ENCODE measurements around the gene SIDT2.

Gene SIDT2

GRCh38 chr11:117189941-117190544 lies 11.5 kb downstream of the SIDT2 start:
- DNase-seq: no peak

- DNase-seq: no peak
These were observed 13.3 kb downstream of the SIDT2 start for GRCh38 chr11:117191680-117192400.

GRCh38 chr11:117192401-117192875 lies 13.9 kb downstream of the SIDT2 start:
- DNase-seq: no peak

- no peak for DNase-seq
These were observed 14.8 kb downstream of the SIDT2 start for GRCh38 chr11:117193130-117194020.

- DNase-seq: no peak
These were observed 15.7 kb downstream of the SIDT2 start for GRCh38 chr11:117194267-117194666.

- DNase-seq: no peak
These were observed 16.7 kb downstream of the SIDT2 start for GRCh38 chr11:117195258-117195657.

GRCh38 chr11:117195761-117196160 lies 17.2 kb downstream of the SIDT2 start:
- no peak for DNase-seq

- no peak for DNase-seq
These were observed 18.5 kb downstream of the SIDT2 start for GRCh38 chr11:117197006-117197405.

- no peak for DNase-seq
These were observed 19.2 kb downstream of the SIDT2 start for GRCh38 chr11:117197516-117198456.

GRCh38 chr11:117198613-117199012 lies 20.1 kb downstream of the SIDT2 start:
- no peak for DNase-seq

GRCh38 chr11:117199053-117199915 lies 20.7 kb downstream of the SIDT2 start, which contains the start of gene TAGLN:
TAGLN (plus strand) TSS chr11:117199370; CDS start chr11:117203014, 3,644 bp downstream.
- DNase-seq: no peak

- no peak for DNase-seq
These were observed 21.6 kb downstream of the SIDT2 start for GRCh38 chr11:117199916-117200812.

GRCh38 chr11:117200813-117201657 lies 22.5 kb downstream of the SIDT2 start:
- DNase-seq: no peak

GRCh38 chr11:117201658-117202305 lies 23.2 kb downstream of the SIDT2 start:
- no peak for DNase-seq

GRCh38 chr11:117202386-117203068 lies 24.0 kb downstream of the SIDT2 start:
- no peak for DNase-seq

- DNase-seq: no peak
These were observed 24.5 kb downstream of the SIDT2 start for GRCh38 chr11:117203069-117203407.

- DNase-seq: no peak
These were observed 25.9 kb downstream of the SIDT2 start for GRCh38 chr11:117204283-117205080.
